Cardiac septum (tissue), 1 donor: ENCODE measurements around the gene SLC4A5. TPM values are rescaled to one million over a fixed set of nuclear protein-coding genes. Genes with fewer than 3 reads are reported as not detected.
"Not testable (repeated sequence)": the region's sequence is repeated elsewhere in the genome, so short reads cannot be mapped to it uniquely, and the experiment has no call there.

Experiments
- DNase-seq: peaks from one replicate; pipeline ENCODE4 v3.0.0-alpha.2; 2020; ENCODE audit warnings: low spot score
- intact Hi-C: fragments of 100-400 bp; cut with DNase I; formaldehyde crosslinking; loops from one replicate; pipeline ENCODE4 v1.14.0; 2022
- total RNA-seq: library from RNA; stranded (reverse); fragmentation: NEBNext Ultra II Directional; extraction: Animal tissue kit (Norgen Biotek cat#: 25700); gene quantifications from one replicate; pipeline ENCODE4 v1.2.1, GENCODE V29; 2021
- donor health status: DM: no; HTN: no; CAD: no.

The SLC4A5 gene
- total RNA-seq, 1 donor from 2014 or later: 3.6 TPM

DNA sequence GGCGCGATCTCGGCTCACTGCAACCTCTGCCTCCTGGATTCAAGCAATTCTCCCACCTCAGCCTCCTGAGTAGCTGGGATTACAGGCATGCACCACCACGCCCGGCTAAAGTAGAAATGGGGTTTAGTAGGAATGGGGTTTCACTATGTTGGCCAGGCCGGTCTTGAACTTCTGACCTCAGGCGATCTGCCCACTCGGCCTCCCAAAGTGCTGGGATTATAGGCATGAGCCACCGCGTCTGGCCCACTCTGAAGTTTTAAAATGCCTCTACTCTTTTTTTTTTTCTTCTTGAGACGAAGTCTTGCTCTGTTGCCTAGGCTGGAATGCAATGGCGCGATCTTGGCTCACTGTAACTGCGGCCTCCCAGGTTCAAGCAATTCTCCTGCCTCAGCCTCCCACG is 156.5 kb downstream of the SLC4A5 start:
- DNase-seq, intact Hi-C loops: not testable (repeated sequence)

DNA sequence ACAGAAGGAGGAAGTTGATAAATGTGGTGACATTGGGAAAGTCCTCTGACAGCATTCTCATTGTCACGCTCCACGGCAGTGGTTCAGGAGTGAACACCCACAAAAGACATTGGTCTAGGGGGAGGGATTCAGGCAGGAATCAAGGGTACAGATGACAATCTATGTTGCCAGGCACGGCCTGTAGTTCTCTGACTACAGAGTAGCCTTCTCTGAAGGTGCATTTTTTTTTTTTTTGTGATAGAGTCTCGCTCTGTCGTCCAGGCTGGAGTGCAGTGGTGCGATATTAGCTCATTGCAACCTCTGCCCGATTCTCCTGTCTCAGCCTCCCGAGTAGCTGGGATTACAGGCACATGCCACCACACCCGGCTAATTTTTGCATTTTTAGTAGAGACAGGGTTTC is 157.2 kb downstream of the SLC4A5 start:
- intact Hi-C loops: no loop called here
- DNase-seq: peak; percentile 79

DNA sequence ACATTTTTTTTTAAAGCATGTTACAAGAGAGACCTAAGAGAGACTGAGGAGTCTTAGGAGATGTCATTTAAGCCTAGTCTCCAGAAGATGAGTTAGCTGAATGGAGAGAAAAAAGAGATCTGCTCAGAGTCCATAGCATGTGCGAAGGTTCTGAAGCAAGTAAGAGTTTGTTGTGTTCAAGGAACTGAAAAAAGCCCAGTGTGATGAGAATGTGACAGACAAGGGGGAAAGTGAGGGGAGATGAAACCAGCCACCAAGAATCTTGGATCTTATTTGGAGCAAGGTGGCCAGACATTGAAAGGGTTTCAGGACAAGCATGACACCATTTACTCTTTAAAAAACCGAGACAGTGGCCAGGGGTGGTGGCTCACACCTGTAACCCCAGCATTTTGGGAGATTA is 159.3 kb downstream of the SLC4A5 start:
- intact Hi-C loops: no loop called here
- no peak for DNase-seq

DNA sequence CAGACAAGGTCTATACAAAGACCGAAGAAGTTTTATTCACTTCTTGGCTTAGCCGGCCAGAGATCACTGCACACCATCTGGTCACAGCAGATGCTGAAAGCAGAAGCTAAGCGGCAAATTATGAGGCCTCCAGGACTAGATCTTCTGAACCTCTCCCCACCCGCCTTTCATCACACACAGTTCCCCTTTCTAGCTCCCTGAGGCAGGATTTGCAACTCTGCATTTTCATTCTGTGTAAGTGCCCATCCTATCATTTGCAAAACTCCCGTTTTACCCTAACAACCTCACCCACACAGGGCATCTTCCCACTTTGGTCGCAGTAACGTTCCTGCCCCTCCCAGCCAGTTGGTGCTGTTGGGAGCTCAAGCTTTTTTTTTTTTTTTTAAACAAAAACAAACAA is 161.5 kb downstream of the SLC4A5 start:
- peak; percentile 75 for DNase-seq
- intact Hi-C loops: no loop called here

DNA sequence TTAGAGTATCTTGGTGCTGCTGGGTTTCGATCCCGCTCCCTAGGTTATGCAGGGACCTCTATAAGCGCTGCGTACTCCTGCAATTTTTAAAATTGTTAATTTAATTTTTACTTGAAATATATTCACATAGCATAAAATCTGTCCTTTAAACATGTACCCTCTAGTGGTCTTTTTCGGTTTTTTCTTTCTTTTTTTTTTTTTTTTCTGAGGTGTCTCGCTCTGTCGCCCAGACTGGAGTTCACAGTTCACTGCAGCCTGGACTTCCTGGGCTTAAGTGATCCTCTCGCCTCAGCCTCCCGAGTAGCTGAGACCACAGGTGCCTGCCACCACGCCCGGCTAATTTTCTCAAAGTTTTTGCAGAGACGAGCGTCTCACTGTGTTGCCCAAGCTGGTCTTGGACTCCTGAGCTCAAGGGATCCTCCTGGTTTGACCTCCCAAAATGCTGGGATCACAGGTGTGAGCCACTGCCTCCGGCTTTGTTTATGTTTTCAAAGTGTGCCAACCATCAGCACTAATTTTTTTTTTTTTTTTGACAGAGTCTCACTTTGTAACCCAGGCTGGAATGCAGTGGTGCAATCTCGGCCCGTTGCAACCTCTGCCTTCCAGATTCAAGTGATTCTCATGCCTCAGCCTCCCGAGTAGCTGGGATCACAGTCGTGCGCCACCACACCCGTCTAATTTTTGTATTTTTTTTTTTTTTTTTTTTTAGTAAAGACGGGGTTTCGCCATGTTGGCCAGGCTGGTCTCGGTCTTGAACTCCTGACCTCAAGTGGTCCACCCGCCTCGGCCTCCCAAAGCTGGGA is 164.0 kb downstream of the SLC4A5 start:
- DNase-seq: no peak
- intact Hi-C loops: loop anchor here (1.0 kb wide), 1 partner anchor 19 kb away; the partner anchor contains the start of gene MTHFD2

DNA sequence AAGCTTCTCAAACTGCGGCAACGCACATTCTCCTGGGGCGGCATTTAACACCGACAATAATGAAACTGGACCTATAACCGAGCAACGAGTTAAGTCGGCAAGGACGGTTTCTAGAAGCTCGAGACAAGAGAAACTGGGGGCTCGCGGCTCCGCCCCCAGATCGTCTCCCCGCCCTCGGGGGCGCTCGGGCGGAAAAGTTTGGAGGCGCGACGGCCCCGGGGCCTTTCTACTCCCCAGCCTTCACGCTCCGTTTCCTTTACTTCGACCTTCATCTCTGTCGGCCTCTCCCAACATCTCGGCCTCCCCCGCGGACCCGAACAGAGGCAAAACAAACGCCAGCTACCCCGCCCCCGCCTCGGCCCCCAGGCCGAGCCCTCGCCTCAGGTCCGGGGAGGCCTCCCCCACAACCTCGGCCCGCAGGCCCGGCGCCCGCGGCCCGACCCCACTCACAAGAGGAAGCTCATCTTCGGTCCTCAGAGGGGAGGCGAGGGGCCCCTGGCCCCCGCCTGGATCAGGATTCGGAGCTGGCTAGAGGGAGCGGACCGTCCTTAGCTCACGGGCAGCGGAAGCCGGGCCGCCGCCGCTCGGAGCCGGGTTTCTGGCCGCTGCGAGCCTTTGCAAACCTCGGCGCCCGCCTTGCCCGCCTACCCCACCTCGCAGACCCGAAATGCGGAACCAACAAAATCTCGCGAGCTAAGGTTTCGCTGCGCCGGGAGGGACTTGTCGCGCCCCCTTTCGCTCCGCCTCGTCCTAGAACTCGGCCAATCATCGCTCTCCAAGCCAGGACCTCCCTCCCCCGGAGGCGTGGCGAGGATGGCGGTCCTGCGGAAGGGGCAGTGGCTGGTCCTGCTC is 164.8 kb downstream of the SLC4A5 start, which contains the start of gene MOB1A:
Gene MOB1A, minus strand, starts transcription at position 669 of the 852 bp plus-strand sequence. Its CDS starts 205 bp downstream, at position 464.
- peak; percentile 99 for DNase-seq
- intact Hi-C loops: loop anchor here (1.0 kb wide), 1 partner anchor 20 kb away; the partner anchor contains the start of gene MTHFD2

DNA sequence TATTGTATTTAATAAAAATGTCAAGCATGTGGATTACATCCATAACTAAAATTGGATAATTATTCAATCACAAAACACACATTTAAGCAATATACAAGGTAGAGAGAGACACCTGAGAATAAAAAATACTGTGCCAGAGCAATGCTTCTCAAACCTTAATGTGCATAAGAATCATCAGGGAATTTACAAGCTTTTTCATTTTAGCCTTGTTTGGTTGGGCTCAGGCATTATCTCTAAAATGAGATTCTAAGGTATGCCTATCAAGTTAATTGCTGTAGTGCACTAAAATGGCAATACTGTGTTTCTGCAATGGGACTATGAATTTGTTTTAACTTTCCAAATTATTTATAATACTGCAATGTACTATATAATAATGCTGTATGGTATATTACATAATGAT is 165.5 kb downstream of the SLC4A5 start:
- intact Hi-C loops: no loop called here
- DNase-seq: no peak

DNA sequence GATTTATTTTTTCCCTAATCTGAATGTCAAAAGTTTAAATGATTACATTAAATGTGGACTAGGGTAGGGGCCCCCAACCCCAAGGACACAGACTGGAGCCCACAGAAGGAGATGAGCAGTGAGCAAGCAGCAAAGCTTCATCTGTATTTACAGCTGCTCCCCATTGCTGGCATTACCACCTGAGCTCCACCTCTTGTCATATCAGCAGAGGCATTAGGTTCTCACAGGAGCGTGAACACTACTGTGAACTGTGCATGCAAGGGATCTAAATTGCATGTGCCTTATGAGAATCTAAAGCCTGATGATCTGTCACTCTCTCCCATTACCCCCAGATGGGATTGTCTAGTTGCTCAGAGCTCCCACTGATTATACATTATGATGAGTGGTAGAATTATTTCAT is 168.3 kb downstream of the SLC4A5 start:
- no peak for DNase-seq
- intact Hi-C loops: no loop called here

DNA sequence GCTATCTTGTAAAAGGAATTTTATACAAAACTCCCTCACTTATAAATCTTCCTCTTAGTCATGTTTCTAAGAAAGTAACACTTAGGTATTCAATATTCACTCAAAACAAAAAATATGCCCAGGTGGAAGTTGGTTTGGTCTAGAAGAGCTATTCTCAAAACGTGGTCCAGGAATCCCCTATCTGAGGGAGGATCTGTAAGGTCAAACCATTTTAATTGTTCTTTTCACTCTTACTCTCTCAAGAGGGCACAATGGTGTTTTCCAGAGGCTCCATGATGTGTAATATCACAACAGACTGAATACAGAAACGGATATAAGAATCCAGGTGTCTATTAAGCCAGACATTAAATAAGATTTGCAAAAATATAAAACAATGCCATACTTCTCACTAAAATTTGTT is 174.5 kb downstream of the SLC4A5 start:
- intact Hi-C loops: no loop called here
- no peak for DNase-seq

Other genes starting within 250 kb of the SLC4A5 start
- gene BOLA3, start 195.5 kb downstream of the SLC4A5 start, total RNA-seq: 69.5 TPM
- gene MOB1A, start 164.5 kb downstream of the SLC4A5 start, total RNA-seq: 66.9 TPM
- 26.8 TPM for gene MTHFD2, start 144.8 kb downstream of the SLC4A5 start, total RNA-seq
- 233 TPM for gene DCTN1, start 36.9 kb upstream of the SLC4A5 start, total RNA-seq
- 1.1 TPM for gene C2orf81, start 78.2 kb upstream of the SLC4A5 start, total RNA-seq
- 2.6 TPM for gene WDR54, start 78.3 kb upstream of the SLC4A5 start, total RNA-seq
- gene RTKN, start 98.5 kb upstream of the SLC4A5 start, total RNA-seq: 18.5 TPM
- 18.0 TPM for gene INO80B, start 111.7 kb upstream of the SLC4A5 start, total RNA-seq
- 47.7 TPM for gene WBP1, start 115.0 kb upstream of the SLC4A5 start, total RNA-seq
- 20.6 TPM for gene MOGS, start 122.0 kb upstream of the SLC4A5 start, total RNA-seq
- gene MRPL53, start 129.3 kb upstream of the SLC4A5 start, total RNA-seq: 134 TPM
- gene CCDC142, start 139.6 kb upstream of the SLC4A5 start, total RNA-seq: 8.0 TPM
- 11.2 TPM for gene TTC31, start 139.7 kb upstream of the SLC4A5 start, total RNA-seq
- gene LBX2, start 156.2 kb upstream of the SLC4A5 start, total RNA-seq: 0.51 TPM
- gene PCGF1, start 164.3 kb upstream of the SLC4A5 start, total RNA-seq: 11.4 TPM
- gene TLX2, start 171.0 kb upstream of the SLC4A5 start, total RNA-seq: not detected
- gene DQX1, start 182.8 kb upstream of the SLC4A5 start, total RNA-seq: not detected
- 50.0 TPM for gene AUP1, start 186.3 kb upstream of the SLC4A5 start, total RNA-seq
- gene HTRA2, start 186.5 kb upstream of the SLC4A5 start, total RNA-seq: 25.0 TPM
- gene LOXL3, start 210.5 kb upstream of the SLC4A5 start, total RNA-seq: 2.8 TPM
- gene DOK1, start 211.3 kb upstream of the SLC4A5 start, total RNA-seq: 3.9 TPM